ENCODE data around the gene SSBP3. TPM values are rescaled to one million over a fixed set of nuclear protein-coding genes. Genes with fewer than 3 reads are reported as not detected.

SSBP3 gene
- total and polyA plus RNA-seq, 4 donors = 7.7 to 24.7 (median 17.3) TPM

DNA sequence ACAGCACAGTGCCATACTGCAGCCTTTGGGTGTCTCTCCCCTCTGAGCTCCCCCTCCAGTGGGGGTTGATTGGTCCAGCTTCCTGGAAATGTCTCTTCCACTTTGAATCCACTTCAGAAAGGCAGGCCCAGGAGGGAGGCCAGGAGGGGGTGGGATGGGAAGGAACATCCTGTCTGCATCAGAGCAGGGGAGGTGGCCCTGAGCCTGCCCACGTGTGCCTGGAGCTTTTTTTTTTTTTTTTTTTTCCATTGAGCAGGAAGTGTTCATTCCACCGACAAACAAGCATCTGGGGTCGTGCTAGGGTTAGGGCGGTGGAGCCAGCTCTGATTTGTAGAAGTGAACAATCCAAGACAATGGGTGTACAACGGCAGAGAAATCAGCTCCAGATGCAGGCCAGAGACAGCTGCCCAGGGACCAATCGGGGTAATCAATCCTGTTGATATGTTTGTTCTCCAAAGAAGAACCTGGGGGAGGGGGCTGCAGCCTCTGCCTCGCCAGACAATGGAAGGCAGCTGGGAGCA lies 93.3 kb downstream of the SSBP3 start:
- H3K36me3 ChIP-seq (ENCODE audit: control insufficient read depth in 4 of 4, insufficient read depth in 3 of 4, low read depth in 1 of 4, low read length in 3 of 4) = no peaks in the 10 kb centered on the region
- peak overlapping the region; percentile 21 to 32 for H3K27ac ChIP-seq (ENCODE audit: low read depth in 1 of 2, low read length in 2 of 2)
- H3K4me1 ChIP-seq (ENCODE audit: control insufficient read depth in 4 of 4, insufficient read depth in 4 of 4, low read length in 3 of 4) = peaks cover 0 to 6% (median 4%) of the 10 kb centered on the region in 4 donors
- DNase-seq (ENCODE audit: low spot score) = no peak
- H3K4me3 ChIP-seq (ENCODE audit: low read depth in 1 of 3, low read length in 3 of 3) = no peak overlapping the region
- WGBS = 56% methylated on average over 7 of the region's 7 CpGs
- H3K27me3 ChIP-seq (ENCODE audit: control insufficient read depth in 4 of 4, insufficient read depth in 4 of 4, low read length in 3 of 4) = no peaks in the 10 kb centered on the region
- TF ChIP-seq NR2F2 (IDR thresholded peaks at IDR 0.05) (peak; percentile 71), HNF4G (IDR thresholded peaks at IDR 0.05) (no peak), RAD21 (IDR thresholded peaks at IDR 0.05) (peak; percentile 40 to 44), RXRA (IDR thresholded peaks at IDR 0.05) (peak; percentile 30 to 50), SP1 (IDR thresholded peaks at IDR 0.05) (peak; percentile 52)
- TF ChIP-seq, protein P1, sequence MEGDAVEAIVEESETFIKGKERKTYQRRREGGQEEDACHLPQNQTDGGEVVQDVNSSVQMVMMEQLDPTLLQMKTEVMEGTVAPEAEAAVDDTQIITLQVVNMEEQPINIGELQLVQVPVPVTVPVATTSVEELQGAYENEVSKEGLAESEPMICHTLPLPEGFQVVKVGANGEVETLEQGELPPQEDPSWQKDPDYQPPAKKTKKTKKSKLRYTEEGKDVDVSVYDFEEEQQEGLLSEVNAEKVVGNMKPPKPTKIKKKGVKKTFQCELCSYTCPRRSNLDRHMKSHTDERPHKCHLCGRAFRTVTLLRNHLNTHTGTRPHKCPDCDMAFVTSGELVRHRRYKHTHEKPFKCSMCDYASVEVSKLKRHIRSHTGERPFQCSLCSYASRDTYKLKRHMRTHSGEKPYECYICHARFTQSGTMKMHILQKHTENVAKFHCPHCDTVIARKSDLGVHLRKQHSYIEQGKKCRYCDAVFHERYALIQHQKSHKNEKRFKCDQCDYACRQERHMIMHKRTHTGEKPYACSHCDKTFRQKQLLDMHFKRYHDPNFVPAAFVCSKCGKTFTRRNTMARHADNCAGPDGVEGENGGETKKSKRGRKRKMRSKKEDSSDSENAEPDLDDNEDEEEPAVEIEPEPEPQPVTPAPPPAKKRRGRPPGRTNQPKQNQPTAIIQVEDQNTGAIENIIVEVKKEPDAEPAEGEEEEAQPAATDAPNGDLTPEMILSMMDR (IDR thresholded peaks at IDR 0.05; ENCODE audit: low read depth, low read length, missing input control) = no peak
- no peaks in the 10 kb centered on the region for H3K9me3 ChIP-seq (ENCODE audit: control insufficient read depth in 4 of 4, low read length in 3 of 4)
- H3K9ac ChIP-seq (ENCODE audit: low read depth in 1 of 2, low read length in 2 of 2) = no peak overlapping the region

- H3K27me3 ChIP-seq (ENCODE audit: control insufficient read depth in 4 of 4, insufficient read depth in 4 of 4, low read length in 3 of 4) = no peaks in the 10 kb centered on the region
- H3K9me3 ChIP-seq (ENCODE audit: control insufficient read depth in 4 of 4, low read length in 3 of 4) = no peaks in the 10 kb centered on the region
- TF ChIP-seq HNF4A (conservative IDR thresholded peaks at IDR 0.05) (no peak), FOXA2 (IDR thresholded peaks at IDR 0.05) (no peak), NR2F2 (IDR thresholded peaks at IDR 0.05) (no peak)
- TF ChIP-seq, protein P2, sequence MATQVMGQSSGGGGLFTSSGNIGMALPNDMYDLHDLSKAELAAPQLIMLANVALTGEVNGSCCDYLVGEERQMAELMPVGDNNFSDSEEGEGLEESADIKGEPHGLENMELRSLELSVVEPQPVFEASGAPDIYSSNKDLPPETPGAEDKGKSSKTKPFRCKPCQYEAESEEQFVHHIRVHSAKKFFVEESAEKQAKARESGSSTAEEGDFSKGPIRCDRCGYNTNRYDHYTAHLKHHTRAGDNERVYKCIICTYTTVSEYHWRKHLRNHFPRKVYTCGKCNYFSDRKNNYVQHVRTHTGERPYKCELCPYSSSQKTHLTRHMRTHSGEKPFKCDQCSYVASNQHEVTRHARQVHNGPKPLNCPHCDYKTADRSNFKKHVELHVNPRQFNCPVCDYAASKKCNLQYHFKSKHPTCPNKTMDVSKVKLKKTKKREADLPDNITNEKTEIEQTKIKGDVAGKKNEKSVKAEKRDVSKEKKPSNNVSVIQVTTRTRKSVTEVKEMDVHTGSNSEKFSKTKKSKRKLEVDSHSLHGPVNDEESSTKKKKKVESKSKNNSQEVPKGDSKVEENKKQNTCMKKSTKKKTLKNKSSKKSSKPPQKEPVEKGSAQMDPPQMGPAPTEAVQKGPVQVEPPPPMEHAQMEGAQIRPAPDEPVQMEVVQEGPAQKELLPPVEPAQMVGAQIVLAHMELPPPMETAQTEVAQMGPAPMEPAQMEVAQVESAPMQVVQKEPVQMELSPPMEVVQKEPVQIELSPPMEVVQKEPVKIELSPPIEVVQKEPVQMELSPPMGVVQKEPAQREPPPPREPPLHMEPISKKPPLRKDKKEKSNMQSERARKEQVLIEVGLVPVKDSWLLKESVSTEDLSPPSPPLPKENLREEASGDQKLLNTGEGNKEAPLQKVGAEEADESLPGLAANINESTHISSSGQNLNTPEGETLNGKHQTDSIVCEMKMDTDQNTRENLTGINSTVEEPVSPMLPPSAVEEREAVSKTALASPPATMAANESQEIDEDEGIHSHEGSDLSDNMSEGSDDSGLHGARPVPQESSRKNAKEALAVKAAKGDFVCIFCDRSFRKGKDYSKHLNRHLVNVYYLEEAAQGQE (IDR thresholded peaks at IDR 0.05) = no peak
- TF ChIP-seq, protein P3, sequence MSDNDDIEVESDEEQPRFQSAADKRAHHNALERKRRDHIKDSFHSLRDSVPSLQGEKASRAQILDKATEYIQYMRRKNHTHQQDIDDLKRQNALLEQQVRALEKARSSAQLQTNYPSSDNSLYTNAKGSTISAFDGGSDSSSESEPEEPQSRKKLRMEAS (IDR thresholded peaks at IDR 0.05) = no peak
- H3K9ac ChIP-seq (ENCODE audit: low read depth in 1 of 2, low read length in 2 of 2) = no peak overlapping the region
- H3K4me1 ChIP-seq (ENCODE audit: control insufficient read depth in 4 of 4, insufficient read depth in 4 of 4, low read length in 3 of 4) = peaks cover 0 to 6% (median 4%) of the 10 kb centered on the region in 4 donors
- H3K27ac ChIP-seq (ENCODE audit: low read depth in 1 of 2, low read length in 2 of 2) = no peak overlapping the region
- no peak for DNase-seq (ENCODE audit: low spot score)
- H3K36me3 ChIP-seq (ENCODE audit: control insufficient read depth in 4 of 4, insufficient read depth in 3 of 4, low read depth in 1 of 4, low read length in 3 of 4) = no peaks in the 10 kb centered on the region
- no peak overlapping the region for H3K4me3 ChIP-seq (ENCODE audit: low read depth in 1 of 3, low read length in 3 of 3)
- 97% methylated on average over 7 of the region's 7 CpGs for WGBS
These were observed 94.7 kb downstream of the SSBP3 start for GRCh38 chr1:54311506-54311905.

DNA sequence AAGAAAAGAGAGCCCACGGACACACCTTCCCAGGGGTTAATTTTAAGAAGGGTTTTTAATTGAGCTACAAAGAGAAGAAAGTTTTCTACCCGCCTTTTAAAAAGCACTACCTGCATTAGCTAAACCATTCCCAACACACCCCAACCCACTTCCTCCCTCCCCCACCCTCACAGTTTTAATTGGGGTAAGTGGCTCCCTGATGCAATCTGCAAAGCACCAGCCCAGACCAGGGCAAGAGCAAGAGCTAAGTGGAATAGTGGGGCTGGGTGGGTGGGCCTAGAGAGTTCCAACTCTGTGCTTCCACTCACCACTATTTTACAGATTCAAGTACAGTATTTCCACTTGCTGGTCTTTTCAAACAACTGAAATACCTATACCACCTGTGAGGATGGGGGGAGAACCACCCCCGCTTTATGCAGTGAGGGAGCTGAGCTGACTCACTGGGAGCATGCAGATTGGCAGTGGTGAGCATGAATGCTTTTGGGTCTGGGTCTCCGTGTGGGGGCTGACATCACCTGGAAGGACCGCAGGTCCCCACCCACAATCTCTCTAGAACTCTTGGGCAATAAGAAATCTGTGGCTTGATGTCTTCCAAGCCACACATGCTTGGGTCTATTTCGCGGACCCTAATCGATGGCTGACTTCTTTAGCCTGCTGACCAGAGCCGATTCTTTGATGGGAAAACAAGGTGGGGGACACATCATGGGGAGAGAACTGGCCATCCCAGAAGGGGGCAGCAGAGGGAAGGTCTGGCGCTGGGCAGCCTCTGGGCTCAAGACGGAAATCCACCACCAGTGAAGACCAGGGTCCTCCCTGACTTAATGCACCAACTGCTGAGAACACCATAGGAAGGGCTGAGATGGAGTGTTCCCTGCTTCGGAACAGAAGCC lies 95.5 kb downstream of the SSBP3 start:
- H3K36me3 ChIP-seq (ENCODE audit: control insufficient read depth in 4 of 4, insufficient read depth in 3 of 4, low read depth in 1 of 4, low read length in 3 of 4) = no peaks in the 10 kb centered on the region
- WGBS = 79% methylated on average over 12 of the region's 12 CpGs
- H3K4me1 ChIP-seq (ENCODE audit: control insufficient read depth in 4 of 4, insufficient read depth in 4 of 4, low read length in 3 of 4) = peaks cover 0 to 6% (median 4%) of the 10 kb centered on the region in 4 donors

More for the DNA sequence above, 95.5 kb downstream of the SSBP3 start:
- peak; percentile 68 for DNase-seq (ENCODE audit: low spot score)
- H3K9me3 ChIP-seq (ENCODE audit: control insufficient read depth in 4 of 4, low read length in 3 of 4) = no peaks in the 10 kb centered on the region
- no peak for TF ChIP-seq HNF4A (conservative IDR thresholded peaks at IDR 0.05)
- no peak for TF ChIP-seq YY1 (IDR thresholded peaks at IDR 0.05)
- no peak for TF ChIP-seq JUND (IDR thresholded peaks at IDR 0.05)
- TF ChIP-seq FOXA1 (IDR thresholded peaks at IDR 0.05) = no peak
- TF ChIP-seq RAD21 (IDR thresholded peaks at IDR 0.05) = peak; percentile 77 to 91
- TF ChIP-seq RXRA (IDR thresholded peaks at IDR 0.05) = peak in 1 of 2 donors; percentile 12
- TF ChIP-seq, protein P1 (IDR thresholded peaks at IDR 0.05; ENCODE audit: low read depth, low read length, missing input control) = peak; percentile 58
- no peak overlapping the region for H3K9ac ChIP-seq (ENCODE audit: low read depth in 1 of 2, low read length in 2 of 2)
- no peak overlapping the region for H3K27ac ChIP-seq (ENCODE audit: low read depth in 1 of 2, low read length in 2 of 2)
- no peaks in the 10 kb centered on the region for H3K27me3 ChIP-seq (ENCODE audit: control insufficient read depth in 4 of 4, insufficient read depth in 4 of 4, low read length in 3 of 4)
- H3K4me3 ChIP-seq (ENCODE audit: low read depth in 1 of 3, low read length in 3 of 3) = no peak overlapping the region

Measured in liver (tissue), 9 donors.